ENCODE data around the gene SIRPA.
"Not testable (repeated sequence)": the region's sequence is repeated elsewhere in the genome, so short reads cannot be mapped to it uniquely, and the experiment has no call there.

The SIRPA gene

GRCh38 chr20:1908191-1908590, 13.0 kb downstream of the SIRPA start:
- Histone ChIP-seq H3K27ac (ENCODE audit: low read depth, low read length) (no peak overlapping the region), H3K4me3 (ENCODE audit: low read depth, low read length) (no peak overlapping the region), H3K36me3 (ENCODE audit: control insufficient read depth, insufficient read depth, low read length) (no peaks in the 10 kb centered on the region), H3K9ac (ENCODE audit: low read depth, low read length) (no peak overlapping the region), H3K4me1 (ENCODE audit: control insufficient read depth, insufficient read depth, low read length) (peaks cover 4% of the 10 kb centered on the region; the same call in 1 of the 2 replicates), H3K9me3 (ENCODE audit: control insufficient read depth, insufficient read depth, low read length) (no peaks in the 10 kb centered on the region), H3K27me3 (ENCODE audit: control insufficient read depth, insufficient read depth, low read length) (no peaks in the 10 kb centered on the region)

- Histone ChIP-seq H3K9ac (ENCODE audit: low read depth, low read length) (no peak overlapping the region), H3K9me3 (ENCODE audit: control insufficient read depth, insufficient read depth, low read length) (no peaks in the 10 kb centered on the region), H3K27me3 (ENCODE audit: control insufficient read depth, insufficient read depth, low read length) (no peaks in the 10 kb centered on the region), H3K4me3 (ENCODE audit: low read depth, low read length) (no peak overlapping the region), H3K4me1 (ENCODE audit: control insufficient read depth, insufficient read depth, low read length) (peaks cover 4% of the 10 kb centered on the region; the same call in 1 of the 2 replicates), H3K36me3 (ENCODE audit: control insufficient read depth, insufficient read depth, low read length) (no peaks in the 10 kb centered on the region), H3K27ac (ENCODE audit: low read depth, low read length) (no peak overlapping the region)
These were observed 13.9 kb downstream of the SIRPA start for GRCh38 chr20:1909097-1909496.

GRCh38 chr20:1911536-1911935, 16.3 kb downstream of the SIRPA start:
- H3K4me1 ChIP-seq (ENCODE audit: control insufficient read depth, insufficient read depth, low read length): peaks cover 4% of the 10 kb centered on the region; the same call in 1 of the 2 replicates
- H3K9ac ChIP-seq (ENCODE audit: low read depth, low read length): no peak overlapping the region
- H3K4me3 ChIP-seq (ENCODE audit: low read depth, low read length): no peak overlapping the region
- no peaks in the 10 kb centered on the region for H3K9me3 ChIP-seq (ENCODE audit: control insufficient read depth, insufficient read depth, low read length)
- peaks cover 10% of the 10 kb centered on the region for H3K36me3 ChIP-seq (ENCODE audit: control insufficient read depth, insufficient read depth, low read length)
- H3K27me3 ChIP-seq (ENCODE audit: control insufficient read depth, insufficient read depth, low read length): no peaks in the 10 kb centered on the region
- H3K27ac ChIP-seq (ENCODE audit: low read depth, low read length): no peak overlapping the region

- peaks cover 4% of the 10 kb centered on the region; the same call in 1 of the 2 replicates for H3K4me1 ChIP-seq (ENCODE audit: control insufficient read depth, insufficient read depth, low read length)
- H3K9me3 ChIP-seq (ENCODE audit: control insufficient read depth, insufficient read depth, low read length): no peaks in the 10 kb centered on the region
- no peak overlapping the region for H3K27ac ChIP-seq (ENCODE audit: low read depth, low read length)
- H3K36me3 ChIP-seq (ENCODE audit: control insufficient read depth, insufficient read depth, low read length): peaks cover 10% of the 10 kb centered on the region
- H3K4me3 ChIP-seq (ENCODE audit: low read depth, low read length): no peak overlapping the region
- no peaks in the 10 kb centered on the region for H3K27me3 ChIP-seq (ENCODE audit: control insufficient read depth, insufficient read depth, low read length)
- no peak overlapping the region for H3K9ac ChIP-seq (ENCODE audit: low read depth, low read length)
These were observed 16.8 kb downstream of the SIRPA start for GRCh38 chr20:1912053-1912452.

- peaks cover 4% of the 10 kb centered on the region; the same call in 1 of the 2 replicates for H3K4me1 ChIP-seq (ENCODE audit: control insufficient read depth, insufficient read depth, low read length)
- no peak overlapping the region for H3K9ac ChIP-seq (ENCODE audit: low read depth, low read length)
- no peaks in the 10 kb centered on the region for H3K27me3 ChIP-seq (ENCODE audit: control insufficient read depth, insufficient read depth, low read length)
- no peak overlapping the region for H3K27ac ChIP-seq (ENCODE audit: low read depth, low read length)
- no peaks in the 10 kb centered on the region for H3K9me3 ChIP-seq (ENCODE audit: control insufficient read depth, insufficient read depth, low read length)
- no peak overlapping the region for H3K4me3 ChIP-seq (ENCODE audit: low read depth, low read length)
- peaks cover 10% of the 10 kb centered on the region for H3K36me3 ChIP-seq (ENCODE audit: control insufficient read depth, insufficient read depth, low read length)
These were observed 17.4 kb downstream of the SIRPA start for GRCh38 chr20:1912646-1913045.

- not testable (repeated sequence) for H3K27ac ChIP-seq (ENCODE audit: low read depth, low read length); H3K9ac ChIP-seq (ENCODE audit: low read depth, low read length); H3K27me3 ChIP-seq (ENCODE audit: control insufficient read depth, insufficient read depth, low read length); H3K4me1 ChIP-seq (ENCODE audit: control insufficient read depth, insufficient read depth, low read length); H3K9me3 ChIP-seq (ENCODE audit: control insufficient read depth, insufficient read depth, low read length); H3K4me3 ChIP-seq (ENCODE audit: low read depth, low read length)
- H3K36me3 ChIP-seq (ENCODE audit: control insufficient read depth, insufficient read depth, low read length): peaks cover 10% of the 10 kb centered on the region
These were observed 20.0 kb downstream of the SIRPA start for GRCh38 chr20:1915233-1915632.

- H3K27ac ChIP-seq (ENCODE audit: low read depth, low read length): no peak overlapping the region
- no peaks in the 10 kb centered on the region for H3K27me3 ChIP-seq (ENCODE audit: control insufficient read depth, insufficient read depth, low read length)
- H3K4me1 ChIP-seq (ENCODE audit: control insufficient read depth, insufficient read depth, low read length): no peaks in the 10 kb centered on the region
- H3K9me3 ChIP-seq (ENCODE audit: control insufficient read depth, insufficient read depth, low read length): no peaks in the 10 kb centered on the region
- H3K9ac ChIP-seq (ENCODE audit: low read depth, low read length): no peak overlapping the region; the same call in 1 of the 2 replicates
- H3K36me3 ChIP-seq (ENCODE audit: control insufficient read depth, insufficient read depth, low read length): peaks cover 10% of the 10 kb centered on the region
- no peak overlapping the region for H3K4me3 ChIP-seq (ENCODE audit: low read depth, low read length)
These were observed 20.5 kb downstream of the SIRPA start for GRCh38 chr20:1915725-1916124.

- Histone ChIP-seq H3K4me3 (ENCODE audit: low read depth, low read length) (no peak overlapping the region), H3K4me1 (ENCODE audit: control insufficient read depth, insufficient read depth, low read length) (no peaks in the 10 kb centered on the region), H3K9me3 (ENCODE audit: control insufficient read depth, insufficient read depth, low read length) (no peaks in the 10 kb centered on the region), H3K27me3 (ENCODE audit: control insufficient read depth, insufficient read depth, low read length) (no peaks in the 10 kb centered on the region), H3K9ac (ENCODE audit: low read depth, low read length) (no peak overlapping the region), H3K27ac (ENCODE audit: low read depth, low read length) (no peak overlapping the region), H3K36me3 (ENCODE audit: control insufficient read depth, insufficient read depth, low read length) (peaks cover 10% of the 10 kb centered on the region)
These were observed 22.6 kb downstream of the SIRPA start for GRCh38 chr20:1917786-1918185.

GRCh38 chr20:1918491-1919165, 23.4 kb downstream of the SIRPA start:
- Histone ChIP-seq H3K4me1 (ENCODE audit: control insufficient read depth, insufficient read depth, low read length) (no peaks in the 10 kb centered on the region), H3K4me3 (ENCODE audit: low read depth, low read length) (no peak overlapping the region), H3K27me3 (ENCODE audit: control insufficient read depth, insufficient read depth, low read length) (no peaks in the 10 kb centered on the region), H3K9ac (ENCODE audit: low read depth, low read length) (no peak overlapping the region), H3K36me3 (ENCODE audit: control insufficient read depth, insufficient read depth, low read length) (peaks cover 10% of the 10 kb centered on the region), H3K27ac (ENCODE audit: low read depth, low read length) (no peak overlapping the region), H3K9me3 (ENCODE audit: control insufficient read depth, insufficient read depth, low read length) (no peaks in the 10 kb centered on the region)

GRCh38 chr20:1920252-1920651, 25.0 kb downstream of the SIRPA start:
- Histone ChIP-seq H3K4me3 (ENCODE audit: low read depth, low read length) (no peak overlapping the region), H3K27ac (ENCODE audit: low read depth, low read length) (no peak overlapping the region), H3K27me3 (ENCODE audit: control insufficient read depth, insufficient read depth, low read length) (no peaks in the 10 kb centered on the region), H3K4me1 (ENCODE audit: control insufficient read depth, insufficient read depth, low read length) (no peaks in the 10 kb centered on the region), H3K9me3 (ENCODE audit: control insufficient read depth, insufficient read depth, low read length) (no peaks in the 10 kb centered on the region), H3K9ac (ENCODE audit: low read depth, low read length) (no peak overlapping the region), H3K36me3 (ENCODE audit: control insufficient read depth, insufficient read depth, low read length) (peaks cover 10% of the 10 kb centered on the region)

GRCh38 chr20:1920826-1921225, 25.6 kb downstream of the SIRPA start:
- no peaks in the 10 kb centered on the region for H3K27me3 ChIP-seq (ENCODE audit: control insufficient read depth, insufficient read depth, low read length)
- H3K36me3 ChIP-seq (ENCODE audit: control insufficient read depth, insufficient read depth, low read length): peaks cover 6% of the 10 kb centered on the region; the same call in 1 of the 2 replicates
- no peak overlapping the region for H3K9ac ChIP-seq (ENCODE audit: low read depth, low read length)
- H3K4me1 ChIP-seq (ENCODE audit: control insufficient read depth, insufficient read depth, low read length): no peaks in the 10 kb centered on the region
- no peaks in the 10 kb centered on the region for H3K9me3 ChIP-seq (ENCODE audit: control insufficient read depth, insufficient read depth, low read length)
- no peak overlapping the region for H3K27ac ChIP-seq (ENCODE audit: low read depth, low read length)
- no peak overlapping the region for H3K4me3 ChIP-seq (ENCODE audit: low read depth, low read length)

All from HUES48 (cell line).